Measurements from ENCODE around the gene EVA1B. TPM values are rescaled to one million over a fixed set of nuclear protein-coding genes. Genes with fewer than 3 reads are reported as not detected.

Gene EVA1B
- total and polyA plus RNA-seq, 2 donors (not counting 1 experiment from before 2014, with no cell fraction given): 0.67 to 2.9 TPM

DNA sequence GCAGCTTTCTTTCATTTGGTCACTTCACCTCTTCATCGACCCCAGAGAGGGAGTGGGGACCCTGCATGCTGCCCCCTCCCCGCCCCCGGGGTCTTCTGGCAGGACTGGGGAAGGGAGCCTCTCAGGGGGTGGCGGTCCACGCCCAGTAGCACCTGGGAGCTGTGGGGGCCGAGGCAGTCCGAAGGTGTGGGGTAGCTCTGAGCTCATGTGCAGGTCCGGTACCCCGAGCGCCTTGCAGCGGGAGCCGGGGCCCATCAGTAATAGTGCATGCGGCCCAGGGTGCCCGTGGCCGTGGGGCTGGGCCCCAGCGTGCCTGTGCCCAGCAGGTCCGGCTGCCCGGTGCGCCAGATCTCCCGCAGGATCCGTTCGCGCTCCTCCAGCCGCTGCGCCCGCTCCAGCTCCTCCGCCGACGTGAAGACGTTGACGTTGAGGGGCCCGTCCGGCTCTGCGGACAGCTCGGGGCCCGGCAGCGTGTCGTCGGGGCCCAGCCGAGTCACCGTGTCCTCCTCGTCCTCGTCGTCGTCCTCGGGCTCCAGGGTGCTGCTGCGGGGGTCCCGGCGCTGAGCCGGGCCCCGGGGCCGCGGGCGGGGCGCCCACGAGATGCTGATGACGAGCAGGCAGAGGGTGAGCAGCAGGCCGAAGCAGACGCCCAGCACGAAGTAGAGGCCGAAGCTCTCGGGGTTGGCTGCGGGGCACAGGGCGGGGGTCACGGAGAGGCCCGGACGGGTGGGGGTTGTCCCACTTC lies 1.2 kb downstream of the EVA1B start:
- Histone ChIP-seq H4K20me1 (ENCODE audit: control insufficient read depth, insufficient read depth, low read length, poor library complexity, severe bottlenecking) (peaks cover 8% of the 10 kb centered on the region), H3K9me3 (ENCODE audit: control extremely low read depth in 1 of 3, control insufficient read depth in 2 of 3, insufficient read depth in 1 of 3, low read length in 2 of 3) (no peaks in the 10 kb centered on the region), H3K27ac (ENCODE audit: low read length in 2 of 2) (no peak overlapping the region), H3K4me3 (ENCODE audit: control extremely low read depth in 1 of 5, extremely low read depth in 1 of 5, insufficient read depth in 1 of 5, low read depth in 2 of 5, low read length in 4 of 5) (peak overlapping the region in 3 of 5 experiments; percentile 59 to 65 (median 63)), H3K9ac (ENCODE audit: low read length) (peak overlapping the region; percentile 71), H3K27me3 (replicated peaks in 1 of 4; ENCODE audit: control extremely low read depth in 1 of 4, control insufficient read depth in 3 of 4, insufficient read depth in 4 of 4, low read length in 3 of 4) (peaks cover 0 to 36% (median 12%) of the 10 kb centered on the region in 4 experiments), H3K36me3 (replicated peaks in 1 of 2; ENCODE audit: control extremely low read depth in 1 of 2, control insufficient read depth in 1 of 2, extremely low read depth in 1 of 2, insufficient read depth in 2 of 2, low read length in 1 of 2) (no peaks in the 10 kb centered on the region), H2AFZ (ENCODE audit: insufficient read depth, low read depth, low read length, poor library complexity, severe bottlenecking) (peak overlapping the region; percentile 71), H3K4me2 (replicated peaks; ENCODE audit: low read depth, low read length, poor library complexity, severe bottlenecking) (peak overlapping the region; percentile 97), H3K79me2 (ENCODE audit: control insufficient read depth, insufficient read depth, low read length) (no peaks in the 10 kb centered on the region), H3K4me1 (ENCODE audit: control insufficient read depth in 2 of 2, insufficient read depth in 2 of 2, low read length in 2 of 2) (peaks cover 33 to 40% of the 10 kb centered on the region in 2 donors)
- Mint-ChIP-seq H3K9me3 (ENCODE audit: insufficient read depth) (no peaks in the 10 kb centered on the region), H3K27me3 (peaks cover 18% of the 10 kb centered on the region), H3K4me1 (peaks cover 32% of the 10 kb centered on the region), H3K4me3 (peak overlapping the region; percentile 82), H3K27ac (no peak overlapping the region)
- CTCF ChIA-PET: interaction anchor here (1.0 to 1.6 kb wide), 3 partner anchors 20 to 100 kb away, joined by 3 to 4 read pairs (median 3); no protein-coding TSS in a partner anchor
- ATAC-seq (ENCODE audit: low read depth): no peak
- POLR2A ChIA-PET: interaction anchor here (0.7 to 1.2 kb wide), 4 partner anchors 9 to 392 kb away, joined by 3 to 4 read pairs (median 3); partner anchors contain the start of gene SH3D21
- DNase-seq: no peak
- intact Hi-C loops (cut with micrococcal nuclease): loop anchor here (5.0 kb wide), 1 partner anchor 45 kb away; no protein-coding TSS in a partner anchor
- no peak for TF ChIP-seq EZH2 (IDR thresholded peaks at IDR 0.05; ENCODE audit: borderline replicate concordance, insufficient read depth, low read depth, low read length, poor library complexity, severe bottlenecking)
- TF ChIP-seq, protein P1, sequence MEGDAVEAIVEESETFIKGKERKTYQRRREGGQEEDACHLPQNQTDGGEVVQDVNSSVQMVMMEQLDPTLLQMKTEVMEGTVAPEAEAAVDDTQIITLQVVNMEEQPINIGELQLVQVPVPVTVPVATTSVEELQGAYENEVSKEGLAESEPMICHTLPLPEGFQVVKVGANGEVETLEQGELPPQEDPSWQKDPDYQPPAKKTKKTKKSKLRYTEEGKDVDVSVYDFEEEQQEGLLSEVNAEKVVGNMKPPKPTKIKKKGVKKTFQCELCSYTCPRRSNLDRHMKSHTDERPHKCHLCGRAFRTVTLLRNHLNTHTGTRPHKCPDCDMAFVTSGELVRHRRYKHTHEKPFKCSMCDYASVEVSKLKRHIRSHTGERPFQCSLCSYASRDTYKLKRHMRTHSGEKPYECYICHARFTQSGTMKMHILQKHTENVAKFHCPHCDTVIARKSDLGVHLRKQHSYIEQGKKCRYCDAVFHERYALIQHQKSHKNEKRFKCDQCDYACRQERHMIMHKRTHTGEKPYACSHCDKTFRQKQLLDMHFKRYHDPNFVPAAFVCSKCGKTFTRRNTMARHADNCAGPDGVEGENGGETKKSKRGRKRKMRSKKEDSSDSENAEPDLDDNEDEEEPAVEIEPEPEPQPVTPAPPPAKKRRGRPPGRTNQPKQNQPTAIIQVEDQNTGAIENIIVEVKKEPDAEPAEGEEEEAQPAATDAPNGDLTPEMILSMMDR (IDR thresholded peaks at IDR 0.05): no peak
- 58% methylated on average over 66 of the region's 67 CpGs for WGBS (ENCODE audit: insufficient coverage)

Measured in B cell (primary cell).